Spleen (tissue), 11 donors: ENCODE results near the gene TLCD3B. TPM values are rescaled to one million over a fixed set of nuclear protein-coding genes. Genes with fewer than 3 reads are reported as not detected.
"Not testable (repeated sequence)": the region's sequence is repeated elsewhere in the genome, so short reads cannot be mapped to it uniquely, and the experiment has no call there.

Source experiments
- DNase-seq: peaks from one replicate; pipeline ENCODE4 v3.0.0-alpha.2; 2020
- H3K27ac ChIP-seq, 8 donors: fragments of 200-600 bp; sonication (generic) in 7 of 8; 1 replicate in 4 of 8; 2 replicates in 4 of 8; pipeline versions ENCODE4 v1.5.0 to v1.8.0; 2016 to 2021; ENCODE audit warnings: inconsistent platforms in 4 of 8, mild to moderate bottlenecking in 4 of 8, moderate library complexity in 1 of 8
- H3K27me3 ChIP-seq, 7 donors: fragments of 200-600 bp; sonication (generic) in 6 of 7; replicated peaks in 1 of 7; 1 replicate in 4 of 7; 2 replicates in 3 of 7; pipeline versions ENCODE4 v1.5.0 to v1.8.0; 2016 to 2021; ENCODE audit warnings: inconsistent platforms in 3 of 7, mild to moderate bottlenecking in 1 of 7
- H3K36me3 ChIP-seq, 6 donors: fragments of 200-600 bp; sonication (generic) in 5 of 6; 1 replicate in 4 of 6; 2 replicates in 2 of 6; pipeline versions ENCODE4 v1.5.0 to v1.8.0; 2016 to 2021; ENCODE audit warnings: inconsistent platforms in 2 of 6
- H3K4me1 ChIP-seq, 6 donors: fragments of 200-600 bp; sonication (generic) in 5 of 6; 1 replicate in 3 of 6; 2 replicates in 3 of 6; pipeline versions ENCODE4 v1.5.0 to v1.8.0; 2016 to 2021; ENCODE audit warnings: inconsistent platforms in 3 of 6
- H3K4me3 ChIP-seq, 8 donors: fragments of 200-600 bp; sonication (generic) in 7 of 8; 1 replicate in 4 of 8; 2 replicates in 4 of 8; pipeline versions ENCODE4 v1.5.0 to v1.8.0; 2016 to 2021; ENCODE audit warnings: inconsistent platforms in 4 of 8, mild to moderate bottlenecking in 4 of 8, moderate library complexity in 2 of 8
- H3K9me3 ChIP-seq, 8 donors: fragments of 200-600 bp; sonication (generic) in 7 of 8; 1 replicate in 4 of 8; 2 replicates in 4 of 8; pipeline versions ENCODE4 v1.5.0 to v1.8.0; 2016 to 2021; ENCODE audit warnings: inconsistent platforms in 4 of 8
- CTCF ChIP-seq, 11 experiments: fragments of 200-600 bp in 7 of 11; fragments of 450-650 bp in 4 of 11; sonication (generic) in 4 of 11; IDR thresholded peaks in 8 of 11; conservative IDR thresholded peaks in 3 of 11; 1 replicate in 7 of 11; 2 replicates in 4 of 11; pipeline versions ENCODE4 v1.4.0 to v1.8.0; 2016 to 2021; ENCODE audit warnings: antibody characterized with exemption in 11 of 11, inconsistent platforms in 4 of 11, mild to moderate bottlenecking in 1 of 11
- POLR2A ChIP-seq, 3 donors: fragments of 450-650 bp; IDR thresholded peaks; one replicate each; pipeline ENCODE4 v1.5.1; 2017; ENCODE audit warnings: antibody characterized with exemption in 3 of 3, mild to moderate bottlenecking in 1 of 3
- POLR2AphosphoS5 ChIP-seq, 3 donors: sonication (generic); formaldehyde crosslinking; IDR thresholded peaks; one replicate each; pipeline ENCODE4 v1.5.1; 2017; ENCODE audit warnings: antibody characterized with exemption in 3 of 3
- WGBS, 5 donors: extraction: QIAGEN DNeasy Blood & Tissue Kit in 3 of 5; methylation state at CpG; one replicate each; pipeline versions ENCODE4 v1.1.5 to v1.1.7; 2013 to 2018; 5-methylcytosine and 5-hydroxymethylcytosine counted together
- intact Hi-C: fragments of 100-400 bp; cut with DNase I; formaldehyde crosslinking; loops from one replicate; pipeline ENCODE4 v1.15.0; 2023; ENCODE audit warnings: low total_unique reads
- polyA plus RNA-seq, 3 donors: library from polyadenylated mRNA; stranded (reverse); fragments of 200-250 nt; gene quantifications; one replicate each; pipeline ENCODE4 v1.2.1, GENCODE V29; 2013
- total RNA-seq, 7 donors: library from RNA; depleted of rRNA in 3 of 7; stranded (reverse); fragments of >200 nt in 3 of 7; fragmentation: NEBNext Ultra II Directional in 4 of 7; extraction: Animal tissue kit (Norgen Biotek cat#: 25700) in 4 of 7; gene quantifications; one replicate each; pipeline versions ENCODE4 v1.1.0 to v1.2.1, GENCODE V29; 2016 to 2021
- donor health status: healthy with polysubstance abuse.
- donor health status: DM: no; HTN: no; CAD: no; lungs with moderate emphysema.
- donor health status: DM: no; HTN: no; CAD: no.
- donor health status: Bipolar disorder and iron deficiency.
- donor health status: healthy.
- donor health status: DM: no; HTN: no; CAD: no.
- donor health status: DM: yes; HTN: yes; CAD: no.

Gene TLCD3B
- total and polyA plus RNA-seq, 10 donors = 0.09 to 0.10 TPM; not detected in 8

DNA sequence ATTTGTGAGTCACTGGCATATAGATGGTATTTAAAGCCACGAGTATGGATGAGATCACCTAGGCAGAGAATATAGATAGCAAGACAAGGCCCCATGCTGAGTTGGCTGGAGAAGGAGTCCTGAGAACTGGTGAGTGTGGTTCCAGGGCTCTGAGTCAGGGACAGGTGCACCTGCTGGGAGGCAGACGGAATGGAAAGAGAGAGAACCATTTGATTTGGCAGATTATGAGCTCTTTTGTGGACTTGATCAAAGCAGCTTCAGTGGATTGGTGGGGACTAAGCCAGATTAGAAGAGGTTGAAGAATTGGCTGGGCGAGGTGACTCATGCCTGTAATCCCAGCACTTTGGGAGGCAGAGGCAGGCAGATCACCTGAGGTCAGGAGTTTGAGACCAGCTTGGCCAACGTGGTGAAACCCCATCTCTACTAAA is 12.3 kb downstream of the TLCD3B start:
- intact Hi-C loops = no loop called here
- no peak for TF ChIP-seq POLR2A (IDR thresholded peaks at IDR 0.05)
- no peak for TF ChIP-seq POLR2AphosphoS5 (IDR thresholded peaks at IDR 0.05)
- TF ChIP-seq CTCF (IDR thresholded peaks at IDR 0.05 in 8 of 11, conservative IDR thresholded peaks at IDR 0.05 in 3 of 11) = no peak
- Histone ChIP-seq H3K27me3 (peaks cover 0 to 1% (median 0%) of the 10 kb centered on the region in 7 donors), H3K27ac (no peak overlapping the region), H3K4me1 (peaks cover 0 to 18% (median 15%) of the 10 kb centered on the region in 6 donors), H3K9me3 (no peaks in the 10 kb centered on the region), H3K4me3 (no peak overlapping the region), H3K36me3 (no peaks in the 10 kb centered on the region)
- DNase-seq = no peak
- 66 to 82% (median 78%) methylated on average over 4 of the region's 4 CpGs for WGBS, 5 donors

GRCh38 chr16:30017937-30018336 is 13.1 kb downstream of the TLCD3B start:
- intact Hi-C loops, DNase-seq, H3K27me3 ChIP-seq, H3K9me3 ChIP-seq, H3K4me3 ChIP-seq, H3K36me3 ChIP-seq, H3K27ac ChIP-seq: not testable (repeated sequence)
- 86 to 89% (median 87%) methylated on average over 4 of the region's 4 CpGs for WGBS, 5 donors
- peaks cover 0 to 18% (median 15%) of the 10 kb centered on the region in 6 donors for H3K4me1 ChIP-seq

- no peak overlapping the region for H3K4me3 ChIP-seq
- H3K9me3 ChIP-seq = no peaks in the 10 kb centered on the region
- 93 to 97% (median 95%) methylated on average over 2 of the region's 2 CpGs for WGBS, 5 donors
- TF ChIP-seq CTCF (IDR thresholded peaks at IDR 0.05 in 8 of 11, conservative IDR thresholded peaks at IDR 0.05 in 3 of 11) (no peak), POLR2AphosphoS5 (IDR thresholded peaks at IDR 0.05) (no peak), POLR2A (IDR thresholded peaks at IDR 0.05) (no peak)
- H3K27ac ChIP-seq = no peak overlapping the region
- H3K27me3 ChIP-seq = peaks cover 0 to 7% (median 3%) of the 10 kb centered on the region in 7 donors
- intact Hi-C loops = no loop called here
- no peaks in the 10 kb centered on the region for H3K36me3 ChIP-seq
- H3K4me1 ChIP-seq = peaks cover 0 to 18% (median 15%) of the 10 kb centered on the region in 6 donors
- no peak for DNase-seq
Measured at GRCh38 chr16:30017277-30017656, 13.8 kb downstream of the TLCD3B start.

GRCh38 chr16:30016555-30017276 is 14.4 kb downstream of the TLCD3B start:
- Histone ChIP-seq H3K9me3 (no peaks in the 10 kb centered on the region), H3K36me3 (no peaks in the 10 kb centered on the region), H3K27ac (no peak overlapping the region), H3K4me1 (peaks cover 0 to 20% (median 13%) of the 10 kb centered on the region in 6 donors), H3K27me3 (peaks cover 0 to 12% (median 8%) of the 10 kb centered on the region in 7 donors), H3K4me3 (no peak overlapping the region)
- no peak for DNase-seq
- TF ChIP-seq POLR2AphosphoS5 (IDR thresholded peaks at IDR 0.05) (no peak), CTCF (IDR thresholded peaks at IDR 0.05 in 8 of 11, conservative IDR thresholded peaks at IDR 0.05 in 3 of 11) (no peak), POLR2A (IDR thresholded peaks at IDR 0.05) (no peak)
- intact Hi-C loops = no loop called here
- WGBS, 5 donors = 77 to 86% (median 85%) methylated on average over 7 to 8 of the region's 8 CpGs

GRCh38 chr16:30015450-30015849 is 15.6 kb downstream of the TLCD3B start:
- DNase-seq, H3K4me3 ChIP-seq, H3K9me3 ChIP-seq, intact Hi-C loops, H3K36me3 ChIP-seq, H3K27ac ChIP-seq: not testable (repeated sequence)
- peaks cover 6 to 20% (median 14%) of the 10 kb centered on the region in 6 donors for H3K4me1 ChIP-seq
- peaks cover 0 to 25% (median 21%) of the 10 kb centered on the region in 7 donors for H3K27me3 ChIP-seq
- 85 to 93% (median 89%) methylated on average over 7 of the region's 7 CpGs for WGBS, 5 donors

- H3K27ac ChIP-seq, H3K36me3 ChIP-seq, DNase-seq, intact Hi-C loops, H3K4me3 ChIP-seq, H3K9me3 ChIP-seq: not testable (repeated sequence)
- H3K27me3 ChIP-seq = peaks cover 0 to 49% (median 34%) of the 10 kb centered on the region in 7 donors
- H3K4me1 ChIP-seq = peaks cover 6 to 27% (median 20%) of the 10 kb centered on the region in 6 donors
- WGBS, 5 donors = 86 to 91% (median 88%) methylated on average over 14 of the region's 14 CpGs
Measured at GRCh38 chr16:30012598-30012997, 18.5 kb downstream of the TLCD3B start.
